HS-27A (cell line): Measurements from ENCODE around the gene SLC2A5.

ENCODE experiments used
- DNase-seq: peaks from one replicate; pipeline ENCODE4 v3.0.0-alpha.2; 2012; ENCODE audit warnings: low read depth, missing footprints

The SLC2A5 gene

GRCh38 chr1:9093091-9093490 is 23.7 kb upstream of the SLC2A5 start:
- DNase-seq: no peak

GRCh38 chr1:9088807-9089206 is 19.4 kb upstream of the SLC2A5 start:
- DNase-seq: no peak

- no peak for DNase-seq
Measured at GRCh38 chr1:9087411-9088125, 18.1 kb upstream of the SLC2A5 start.

GRCh38 chr1:9086796-9087195 is 17.4 kb upstream of the SLC2A5 start:
- no peak for DNase-seq

- DNase-seq: no peak
Measured at GRCh38 chr1:9086045-9086444, 16.6 kb upstream of the SLC2A5 start.

GRCh38 chr1:9085306-9085940 is 16.0 kb upstream of the SLC2A5 start:
- DNase-seq: no peak

- no peak for DNase-seq
Measured at GRCh38 chr1:9084906-9085305, 15.5 kb upstream of the SLC2A5 start.

GRCh38 chr1:9081473-9081872 is 12.0 kb upstream of the SLC2A5 start:
- no peak for DNase-seq

GRCh38 chr1:9080705-9081291 is 11.4 kb upstream of the SLC2A5 start:
- no peak for DNase-seq

- no peak for DNase-seq
Measured at GRCh38 chr1:9079988-9080704, 10.7 kb upstream of the SLC2A5 start.

GRCh38 chr1:9078752-9079500 is 9.5 kb upstream of the SLC2A5 start:
- no peak for DNase-seq

- DNase-seq: no peak
Measured at GRCh38 chr1:9078015-9078751, 8.7 kb upstream of the SLC2A5 start.

GRCh38 chr1:9075022-9075421 is 5.6 kb upstream of the SLC2A5 start:
- no peak for DNase-seq

- no peak for DNase-seq
Measured at GRCh38 chr1:9073143-9073542, 3.7 kb upstream of the SLC2A5 start.

GRCh38 chr1:9071554-9072235 is 2.3 kb upstream of the SLC2A5 start:
- DNase-seq: no peak

- no peak for DNase-seq
Measured at GRCh38 chr1:9070486-9070885, 1.1 kb upstream of the SLC2A5 start.

GRCh38 chr1:9068981-9069325 is 482 bp downstream of the SLC2A5 start:
- no peak for DNase-seq

- peak; percentile 82 for DNase-seq
Measured at GRCh38 chr1:9066945-9067807, 2.3 kb downstream of the SLC2A5 start.

GRCh38 chr1:9065213-9065751 is 4.2 kb downstream of the SLC2A5 start:
- DNase-seq: no peak

- no peak for DNase-seq
Measured at GRCh38 chr1:9062846-9063245, 6.6 kb downstream of the SLC2A5 start.
